ENCODE results near the gene POLD3.

- no peak for TF ChIP-seq CTCF (IDR thresholded peaks at IDR 0.05)
- no peak for TF ChIP-seq POLR2A (IDR thresholded peaks at IDR 0.05)
Measured at GRCh38 chr11:74592063-74592440, 330 bp upstream of the POLD3 start.

All from Peyer's patch (tissue), 4 donors.